ENCODE data around the gene MED15. TPM values are rescaled to one million over a fixed set of nuclear protein-coding genes. Genes with fewer than 3 reads are reported as not detected.

The MED15 gene
- total and polyA plus RNA-seq, 2 donors from 2014 or later, result 31.7 to 102 TPM

DNA sequence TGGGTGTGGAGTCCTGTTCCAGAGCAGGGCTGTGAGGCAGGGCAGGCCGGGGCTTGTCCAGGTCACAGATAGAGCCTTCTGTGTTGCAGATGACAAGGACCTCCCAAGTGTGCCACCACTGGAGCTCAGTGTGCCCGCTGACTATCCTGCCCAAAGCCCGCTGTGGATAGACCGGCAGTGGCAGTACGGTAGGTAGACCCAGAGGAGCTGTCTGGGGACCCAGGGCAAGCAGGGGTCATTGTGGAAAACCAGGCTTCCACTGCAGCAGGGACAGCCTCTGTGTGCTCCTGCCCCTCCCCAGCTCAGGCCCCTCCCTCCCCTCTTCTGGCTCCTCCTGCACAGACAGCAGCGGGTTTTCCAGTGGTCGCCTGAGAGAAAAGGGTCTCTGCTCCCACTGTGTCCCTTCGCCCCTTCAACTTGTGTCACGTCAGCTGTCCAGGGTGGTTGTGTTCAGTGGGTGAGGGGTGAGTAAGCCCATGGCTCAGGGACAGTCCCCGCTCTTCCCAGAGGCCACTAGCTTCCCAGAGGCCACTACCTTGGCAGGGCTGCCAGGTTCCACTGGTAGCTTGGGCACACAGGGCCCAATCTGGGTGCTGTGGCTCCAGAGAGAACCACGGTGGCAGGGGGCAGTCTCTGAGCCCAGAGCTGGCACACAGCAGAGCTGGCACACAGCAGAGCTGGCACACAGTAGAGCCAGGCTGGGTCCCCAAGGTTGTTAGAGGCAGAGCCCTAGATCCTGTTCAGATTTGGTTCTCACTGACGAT is 78.4 kb downstream of the MED15 start:
- intact Hi-C loops (cut with DNase I), result no loop called here
- Histone ChIP-seq H3K27me3 (ENCODE audit: control insufficient read depth, insufficient read depth, low read length) (no peaks in the 10 kb centered on the region), H3K27ac (ENCODE audit: low read depth in 2 of 2, low read length in 2 of 2) (no peak overlapping the region), H3K4me1 (ENCODE audit: control insufficient read depth in 2 of 3, insufficient read depth in 2 of 3, low read depth in 1 of 3, low read length in 3 of 3) (no peaks in the 10 kb centered on the region), H3K9ac (ENCODE audit: low read length in 3 of 3) (no peak overlapping the region), H3K36me3 (ENCODE audit: control insufficient read depth in 2 of 3, insufficient read depth in 3 of 3, low read length in 3 of 3) (peaks cover 0 to 37% (median 30%) of the 10 kb centered on the region in 3 donors), H3K9me3 (ENCODE audit: control insufficient read depth in 2 of 3, insufficient read depth in 1 of 3, low read length in 3 of 3) (no peaks in the 10 kb centered on the region), H3K4me3 (ENCODE audit: low read length in 3 of 3) (no peak overlapping the region)
- DNase-seq (peak in 1 of 5 donors; percentile 58), FAIRE-seq (no peak)
- TF ChIP-seq CTCF (IDR thresholded peaks at IDR 0.05; ENCODE audit: borderline replicate concordance, extremely low read depth, insufficient read depth), result no peak

DNA sequence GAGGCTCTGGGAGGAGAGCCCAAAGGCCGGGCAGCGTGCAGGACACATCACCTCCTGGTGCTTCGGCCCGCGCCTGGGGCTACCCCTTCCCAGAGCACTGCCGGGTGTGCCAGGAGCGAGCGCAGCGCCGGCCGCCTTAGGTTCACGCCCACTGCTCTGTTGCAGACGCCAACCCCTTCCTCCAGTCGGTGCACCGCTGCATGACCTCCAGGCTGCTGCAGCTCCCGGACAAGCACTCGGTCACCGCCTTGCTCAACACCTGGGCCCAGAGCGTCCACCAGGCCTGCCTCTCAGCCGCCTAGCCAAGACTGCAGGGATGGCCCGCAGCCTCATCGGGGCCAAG is 79.0 kb downstream of the MED15 start:
- no peak for FAIRE-seq
- Histone ChIP-seq H3K4me1 (ENCODE audit: control insufficient read depth in 2 of 3, insufficient read depth in 2 of 3, low read depth in 1 of 3, low read length in 3 of 3) (no peaks in the 10 kb centered on the region), H3K36me3 (ENCODE audit: control insufficient read depth in 2 of 3, insufficient read depth in 3 of 3, low read length in 3 of 3) (peaks cover 0 to 37% (median 30%) of the 10 kb centered on the region in 3 donors), H3K9me3 (ENCODE audit: control insufficient read depth in 2 of 3, insufficient read depth in 1 of 3, low read length in 3 of 3) (no peaks in the 10 kb centered on the region), H3K9ac (ENCODE audit: low read length in 3 of 3) (no peak overlapping the region), H3K27me3 (ENCODE audit: control insufficient read depth, insufficient read depth, low read length) (no peaks in the 10 kb centered on the region), H3K4me3 (ENCODE audit: low read length in 3 of 3) (no peak overlapping the region), H3K27ac (ENCODE audit: low read depth in 2 of 2, low read length in 2 of 2) (no peak overlapping the region)
- intact Hi-C loops (cut with DNase I), result no loop called here
- peak in 1 of 5 donors; percentile 71 for DNase-seq
- no peak for TF ChIP-seq CTCF (IDR thresholded peaks at IDR 0.05; ENCODE audit: borderline replicate concordance, extremely low read depth, insufficient read depth)

- intact Hi-C loops (cut with DNase I), result no loop called here
- no peaks in the 10 kb centered on the region for H3K4me1 ChIP-seq (ENCODE audit: control insufficient read depth in 2 of 3, insufficient read depth in 2 of 3, low read depth in 1 of 3, low read length in 3 of 3)
- H3K36me3 ChIP-seq (ENCODE audit: control insufficient read depth in 2 of 3, insufficient read depth in 3 of 3, low read length in 3 of 3), result peaks cover 0 to 37% (median 30%) of the 10 kb centered on the region in 3 donors
- no peak overlapping the region for H3K9ac ChIP-seq (ENCODE audit: low read length in 3 of 3)
- H3K4me3 ChIP-seq (ENCODE audit: low read length in 3 of 3), result no peak overlapping the region
- no peaks in the 10 kb centered on the region for H3K9me3 ChIP-seq (ENCODE audit: control insufficient read depth in 2 of 3, insufficient read depth in 1 of 3, low read length in 3 of 3)
- no peak for FAIRE-seq
- H3K27me3 ChIP-seq (ENCODE audit: control insufficient read depth, insufficient read depth, low read length), result no peaks in the 10 kb centered on the region
- no peak overlapping the region for H3K27ac ChIP-seq (ENCODE audit: low read depth in 2 of 2, low read length in 2 of 2)
- no peak for TF ChIP-seq CTCF (IDR thresholded peaks at IDR 0.05; ENCODE audit: borderline replicate concordance, extremely low read depth, insufficient read depth)
- peak in 1 of 5 donors; percentile 60 for DNase-seq
Observed at GRCh38 chr22:20587206-20587958, 80.0 kb downstream of the MED15 start.

Data from kidney (tissue), 14 donors.